Measurements from ENCODE around the gene THSD7B.

The THSD7B gene

DNA sequence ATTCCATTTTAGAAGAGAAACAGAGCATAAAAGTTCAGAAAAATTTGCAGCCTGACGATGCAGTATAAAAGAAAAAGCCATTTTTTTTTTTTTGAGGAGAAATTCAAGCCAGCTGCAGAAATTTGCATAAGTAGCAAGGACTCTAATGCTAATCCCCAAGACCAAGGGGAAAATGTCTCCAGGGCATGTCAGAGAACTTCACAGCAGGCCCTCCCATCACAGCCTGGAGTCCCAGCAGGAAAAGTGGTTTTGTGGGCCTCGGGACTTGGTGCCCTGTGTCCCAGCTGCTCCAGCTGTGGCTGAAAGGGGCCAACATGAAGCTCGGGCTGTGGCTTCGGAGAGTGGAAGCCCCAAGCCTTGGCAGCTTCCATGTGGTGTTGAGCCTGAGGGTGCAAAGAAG lies 873.6 kb downstream of the THSD7B start:
- Histone ChIP-seq H3K27me3 (ENCODE audit: control insufficient read depth, low read length) (no peaks in the 10 kb centered on the region), H3K36me3 (ENCODE audit: control insufficient read depth, low read length) (no peaks in the 10 kb centered on the region), H3K9me2 (replicated peaks; ENCODE audit: control insufficient read depth, low read length) (no peaks in the 10 kb centered on the region), H3K4me2 (ENCODE audit: low read length) (no peak overlapping the region), H3F3A (ENCODE audit: control insufficient read depth, insufficient read depth) (no peaks in the 10 kb centered on the region), H3K4me3 (ENCODE audit: low read length) (no peak overlapping the region), H3K4me1 (ENCODE audit: control insufficient read depth, low read length) (no peaks in the 10 kb centered on the region), H4K20me1 (ENCODE audit: control insufficient read depth, insufficient read depth, low read depth, low read length) (no peaks in the 10 kb centered on the region), H3K9me3 (ENCODE audit: control insufficient read depth, insufficient read depth, low read length) (no peaks in the 10 kb centered on the region), H3K79me2 (ENCODE audit: control insufficient read depth, low read length) (no peaks in the 10 kb centered on the region), H3K27ac (ENCODE audit: low read depth, low read length) (no peak overlapping the region)
- TF ChIP-seq, protein P1, sequence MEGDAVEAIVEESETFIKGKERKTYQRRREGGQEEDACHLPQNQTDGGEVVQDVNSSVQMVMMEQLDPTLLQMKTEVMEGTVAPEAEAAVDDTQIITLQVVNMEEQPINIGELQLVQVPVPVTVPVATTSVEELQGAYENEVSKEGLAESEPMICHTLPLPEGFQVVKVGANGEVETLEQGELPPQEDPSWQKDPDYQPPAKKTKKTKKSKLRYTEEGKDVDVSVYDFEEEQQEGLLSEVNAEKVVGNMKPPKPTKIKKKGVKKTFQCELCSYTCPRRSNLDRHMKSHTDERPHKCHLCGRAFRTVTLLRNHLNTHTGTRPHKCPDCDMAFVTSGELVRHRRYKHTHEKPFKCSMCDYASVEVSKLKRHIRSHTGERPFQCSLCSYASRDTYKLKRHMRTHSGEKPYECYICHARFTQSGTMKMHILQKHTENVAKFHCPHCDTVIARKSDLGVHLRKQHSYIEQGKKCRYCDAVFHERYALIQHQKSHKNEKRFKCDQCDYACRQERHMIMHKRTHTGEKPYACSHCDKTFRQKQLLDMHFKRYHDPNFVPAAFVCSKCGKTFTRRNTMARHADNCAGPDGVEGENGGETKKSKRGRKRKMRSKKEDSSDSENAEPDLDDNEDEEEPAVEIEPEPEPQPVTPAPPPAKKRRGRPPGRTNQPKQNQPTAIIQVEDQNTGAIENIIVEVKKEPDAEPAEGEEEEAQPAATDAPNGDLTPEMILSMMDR (IDR thresholded peaks at IDR 0.05; ENCODE audit: low read depth, low read length, poor library complexity, severe bottlenecking), result no peak
- TF ChIP-seq EZH2phosphoT487 (IDR thresholded peaks at IDR 0.05; ENCODE audit: borderline replicate concordance, low read length), result no peak

DNA sequence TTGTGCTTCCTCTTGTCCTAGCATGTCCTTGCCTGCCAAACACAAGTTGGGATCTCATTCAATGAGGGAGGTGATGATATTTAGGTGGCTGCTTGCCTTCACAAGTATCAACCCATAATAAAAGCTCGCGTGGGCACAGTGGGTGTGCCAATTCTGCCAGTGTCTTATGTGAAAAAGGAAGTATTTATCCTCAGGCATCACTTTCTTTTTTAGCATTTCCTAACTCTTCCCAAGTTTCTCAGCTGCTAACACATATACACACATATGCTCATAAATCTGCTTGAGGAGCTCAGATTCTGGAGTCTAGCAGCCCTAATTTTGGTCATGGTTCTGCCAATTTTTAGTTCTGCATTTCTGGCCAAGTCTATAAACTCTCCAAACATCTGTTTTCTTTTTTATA lies 879.4 kb downstream of the THSD7B start:
- no peaks in the 10 kb centered on the region for H3K27me3 ChIP-seq (ENCODE audit: control insufficient read depth, low read length)
- no peak overlapping the region for H3K4me3 ChIP-seq (ENCODE audit: low read length)
- H3K27ac ChIP-seq (ENCODE audit: low read depth, low read length), result no peak overlapping the region
- H3K4me2 ChIP-seq (ENCODE audit: low read length), result no peak overlapping the region
- H4K20me1 ChIP-seq (ENCODE audit: control insufficient read depth, insufficient read depth, low read depth, low read length), result no peaks in the 10 kb centered on the region
- no peaks in the 10 kb centered on the region for H3K79me2 ChIP-seq (ENCODE audit: control insufficient read depth, low read length)
- no peaks in the 10 kb centered on the region for H3K36me3 ChIP-seq (ENCODE audit: control insufficient read depth, low read length)
- H3K9me2 ChIP-seq (replicated peaks; ENCODE audit: control insufficient read depth, low read length), result no peaks in the 10 kb centered on the region
- TF ChIP-seq, protein P1 (IDR thresholded peaks at IDR 0.05; ENCODE audit: low read depth, low read length, poor library complexity, severe bottlenecking), result no peak
- TF ChIP-seq EZH2phosphoT487 (IDR thresholded peaks at IDR 0.05; ENCODE audit: borderline replicate concordance, low read length), result no peak
- no peaks in the 10 kb centered on the region for H3K4me1 ChIP-seq (ENCODE audit: control insufficient read depth, low read length)
- H3F3A ChIP-seq (ENCODE audit: control insufficient read depth, insufficient read depth), result no peaks in the 10 kb centered on the region
- H3K9me3 ChIP-seq (ENCODE audit: control insufficient read depth, insufficient read depth, low read length), result no peaks in the 10 kb centered on the region

DNA sequence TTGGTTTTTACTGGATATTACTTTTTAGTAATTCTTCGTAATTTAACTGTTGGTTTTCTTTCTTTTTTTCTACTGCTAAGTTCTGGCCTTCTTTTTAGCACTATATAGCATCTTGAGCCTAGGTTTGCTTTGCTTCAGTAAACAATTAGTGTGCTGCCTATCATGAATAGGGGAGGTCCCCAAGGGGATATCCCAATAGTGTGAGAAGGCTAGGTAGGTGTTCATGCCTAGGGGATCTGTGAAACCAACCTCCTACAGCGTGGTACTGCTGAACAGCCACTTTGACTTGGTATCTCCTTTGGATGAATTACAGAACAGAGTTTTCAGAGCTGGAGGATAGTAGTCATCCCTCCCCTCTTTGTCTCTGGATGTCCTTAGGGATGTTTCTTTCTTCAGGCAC lies 888.7 kb downstream of the THSD7B start:
- Histone ChIP-seq H3K9me2 (replicated peaks; ENCODE audit: control insufficient read depth, low read length) (no peaks in the 10 kb centered on the region), H3K4me1 (ENCODE audit: control insufficient read depth, low read length) (no peaks in the 10 kb centered on the region), H3K27me3 (ENCODE audit: control insufficient read depth, low read length) (no peaks in the 10 kb centered on the region), H3K4me3 (ENCODE audit: low read length) (no peak overlapping the region), H3K4me2 (ENCODE audit: low read length) (no peak overlapping the region), H4K20me1 (ENCODE audit: control insufficient read depth, insufficient read depth, low read depth, low read length) (no peaks in the 10 kb centered on the region), H3K79me2 (ENCODE audit: control insufficient read depth, low read length) (no peaks in the 10 kb centered on the region), H3F3A (ENCODE audit: control insufficient read depth, insufficient read depth) (no peaks in the 10 kb centered on the region), H3K9me3 (ENCODE audit: control insufficient read depth, insufficient read depth, low read length) (no peaks in the 10 kb centered on the region), H3K36me3 (ENCODE audit: control insufficient read depth, low read length) (no peaks in the 10 kb centered on the region), H3K27ac (ENCODE audit: low read depth, low read length) (no peak overlapping the region)
- TF ChIP-seq, protein P1 (IDR thresholded peaks at IDR 0.05; ENCODE audit: low read depth, low read length, poor library complexity, severe bottlenecking), result no peak
- TF ChIP-seq EZH2phosphoT487 (IDR thresholded peaks at IDR 0.05; ENCODE audit: borderline replicate concordance, low read length), result no peak

DNA sequence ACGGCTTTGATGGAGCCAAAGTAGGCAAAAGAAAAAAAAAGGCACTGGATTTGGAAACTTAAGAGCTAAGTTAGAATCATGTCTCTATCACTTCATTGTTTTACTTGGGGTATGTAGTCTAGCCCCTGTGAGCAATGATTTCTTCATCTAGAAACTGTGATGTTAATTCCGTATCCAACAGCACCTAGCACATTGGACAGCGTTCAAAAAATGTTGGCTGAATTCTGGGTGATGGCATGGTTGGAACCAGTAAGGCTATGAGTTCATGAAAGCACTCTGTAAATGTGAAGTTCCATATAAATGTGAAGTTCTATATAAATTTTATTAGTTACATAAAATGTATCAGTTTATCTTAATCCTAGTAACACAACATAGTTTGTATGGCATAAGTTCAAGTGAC lies 890.5 kb downstream of the THSD7B start:
- TF ChIP-seq EZH2phosphoT487 (IDR thresholded peaks at IDR 0.05; ENCODE audit: borderline replicate concordance, low read length), result no peak
- TF ChIP-seq, protein P1 (IDR thresholded peaks at IDR 0.05; ENCODE audit: low read depth, low read length, poor library complexity, severe bottlenecking), result no peak
- Histone ChIP-seq H3K4me3 (ENCODE audit: low read length) (no peak overlapping the region), H3K27me3 (ENCODE audit: control insufficient read depth, low read length) (no peaks in the 10 kb centered on the region), H3K9me2 (replicated peaks; ENCODE audit: control insufficient read depth, low read length) (no peaks in the 10 kb centered on the region), H3K4me2 (ENCODE audit: low read length) (no peak overlapping the region), H3K79me2 (ENCODE audit: control insufficient read depth, low read length) (no peaks in the 10 kb centered on the region), H3F3A (ENCODE audit: control insufficient read depth, insufficient read depth) (no peaks in the 10 kb centered on the region), H4K20me1 (ENCODE audit: control insufficient read depth, insufficient read depth, low read depth, low read length) (no peaks in the 10 kb centered on the region), H3K36me3 (ENCODE audit: control insufficient read depth, low read length) (no peaks in the 10 kb centered on the region), H3K27ac (ENCODE audit: low read depth, low read length) (no peak overlapping the region), H3K9me3 (ENCODE audit: control insufficient read depth, insufficient read depth, low read length) (no peaks in the 10 kb centered on the region), H3K4me1 (ENCODE audit: control insufficient read depth, low read length) (no peaks in the 10 kb centered on the region)

All from DOHH2 (cell line).